ENCODE results near the gene MICAL3.
A peak's percentile ranks its signal among the peaks of the same experiment; 100 is the strongest.

Gene MICAL3

DNA sequence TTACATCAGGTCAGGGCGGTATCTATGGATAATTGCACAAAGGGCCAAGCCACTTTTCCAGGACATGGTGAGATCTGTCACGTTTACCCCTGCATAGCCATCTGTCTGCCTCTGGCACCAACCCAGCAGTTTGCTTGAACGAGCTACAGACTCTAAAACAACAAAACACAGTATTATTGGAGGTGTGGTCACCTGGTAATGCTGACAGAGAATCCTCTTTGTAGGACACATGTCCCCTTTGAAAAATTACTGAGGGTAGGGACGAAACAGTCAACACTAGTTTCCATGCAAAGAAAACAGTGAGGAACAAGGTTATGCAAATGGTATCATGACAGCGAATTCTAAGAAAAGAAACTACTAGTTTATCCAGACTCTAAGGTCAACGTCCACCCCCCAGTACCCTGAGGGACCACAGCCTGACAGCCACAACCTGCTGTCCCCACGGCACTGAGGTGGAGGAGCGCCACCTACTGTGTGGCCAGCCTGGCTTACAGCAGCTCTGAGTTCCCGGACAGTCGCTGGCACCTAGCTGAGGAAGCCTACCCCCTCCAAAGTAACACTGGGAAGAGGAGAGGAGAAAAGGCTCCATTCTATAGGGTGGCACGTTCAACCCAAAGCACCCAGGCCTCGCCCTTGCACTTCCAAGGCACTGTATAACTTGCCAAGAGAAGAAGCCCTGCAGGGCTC lies 132.7 kb downstream of the MICAL3 start:
- Histone ChIP-seq H3K27me3 (ENCODE audit: insufficient read depth, poor library complexity, severe bottlenecking) (no peaks in the 10 kb centered on the region), H3K27ac (replicated peaks) (no peak overlapping the region), H3K4me3 (replicated peaks; ENCODE audit: insufficient read depth, low read length) (no peak overlapping the region)
- no peak for DNase-seq (ENCODE audit: low read depth in 1 of 2, low spot score in 1 of 2)
- TF ChIP-seq SPI1 (IDR thresholded peaks at IDR 0.05; ENCODE audit: borderline replicate concordance, low read depth): no peak
- no peak for TF ChIP-seq GABPA (IDR thresholded peaks at IDR 0.05; ENCODE audit: low read depth)
- no peak for TF ChIP-seq POLR2AphosphoS5 (IDR thresholded peaks at IDR 0.05; ENCODE audit: low read depth)
- TF ChIP-seq, protein P1, sequence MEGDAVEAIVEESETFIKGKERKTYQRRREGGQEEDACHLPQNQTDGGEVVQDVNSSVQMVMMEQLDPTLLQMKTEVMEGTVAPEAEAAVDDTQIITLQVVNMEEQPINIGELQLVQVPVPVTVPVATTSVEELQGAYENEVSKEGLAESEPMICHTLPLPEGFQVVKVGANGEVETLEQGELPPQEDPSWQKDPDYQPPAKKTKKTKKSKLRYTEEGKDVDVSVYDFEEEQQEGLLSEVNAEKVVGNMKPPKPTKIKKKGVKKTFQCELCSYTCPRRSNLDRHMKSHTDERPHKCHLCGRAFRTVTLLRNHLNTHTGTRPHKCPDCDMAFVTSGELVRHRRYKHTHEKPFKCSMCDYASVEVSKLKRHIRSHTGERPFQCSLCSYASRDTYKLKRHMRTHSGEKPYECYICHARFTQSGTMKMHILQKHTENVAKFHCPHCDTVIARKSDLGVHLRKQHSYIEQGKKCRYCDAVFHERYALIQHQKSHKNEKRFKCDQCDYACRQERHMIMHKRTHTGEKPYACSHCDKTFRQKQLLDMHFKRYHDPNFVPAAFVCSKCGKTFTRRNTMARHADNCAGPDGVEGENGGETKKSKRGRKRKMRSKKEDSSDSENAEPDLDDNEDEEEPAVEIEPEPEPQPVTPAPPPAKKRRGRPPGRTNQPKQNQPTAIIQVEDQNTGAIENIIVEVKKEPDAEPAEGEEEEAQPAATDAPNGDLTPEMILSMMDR (IDR thresholded peaks at IDR 0.05; ENCODE audit: insufficient read depth, low read length): peak; percentile 57
- TF ChIP-seq, protein P2, sequence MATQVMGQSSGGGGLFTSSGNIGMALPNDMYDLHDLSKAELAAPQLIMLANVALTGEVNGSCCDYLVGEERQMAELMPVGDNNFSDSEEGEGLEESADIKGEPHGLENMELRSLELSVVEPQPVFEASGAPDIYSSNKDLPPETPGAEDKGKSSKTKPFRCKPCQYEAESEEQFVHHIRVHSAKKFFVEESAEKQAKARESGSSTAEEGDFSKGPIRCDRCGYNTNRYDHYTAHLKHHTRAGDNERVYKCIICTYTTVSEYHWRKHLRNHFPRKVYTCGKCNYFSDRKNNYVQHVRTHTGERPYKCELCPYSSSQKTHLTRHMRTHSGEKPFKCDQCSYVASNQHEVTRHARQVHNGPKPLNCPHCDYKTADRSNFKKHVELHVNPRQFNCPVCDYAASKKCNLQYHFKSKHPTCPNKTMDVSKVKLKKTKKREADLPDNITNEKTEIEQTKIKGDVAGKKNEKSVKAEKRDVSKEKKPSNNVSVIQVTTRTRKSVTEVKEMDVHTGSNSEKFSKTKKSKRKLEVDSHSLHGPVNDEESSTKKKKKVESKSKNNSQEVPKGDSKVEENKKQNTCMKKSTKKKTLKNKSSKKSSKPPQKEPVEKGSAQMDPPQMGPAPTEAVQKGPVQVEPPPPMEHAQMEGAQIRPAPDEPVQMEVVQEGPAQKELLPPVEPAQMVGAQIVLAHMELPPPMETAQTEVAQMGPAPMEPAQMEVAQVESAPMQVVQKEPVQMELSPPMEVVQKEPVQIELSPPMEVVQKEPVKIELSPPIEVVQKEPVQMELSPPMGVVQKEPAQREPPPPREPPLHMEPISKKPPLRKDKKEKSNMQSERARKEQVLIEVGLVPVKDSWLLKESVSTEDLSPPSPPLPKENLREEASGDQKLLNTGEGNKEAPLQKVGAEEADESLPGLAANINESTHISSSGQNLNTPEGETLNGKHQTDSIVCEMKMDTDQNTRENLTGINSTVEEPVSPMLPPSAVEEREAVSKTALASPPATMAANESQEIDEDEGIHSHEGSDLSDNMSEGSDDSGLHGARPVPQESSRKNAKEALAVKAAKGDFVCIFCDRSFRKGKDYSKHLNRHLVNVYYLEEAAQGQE (IDR thresholded peaks at IDR 0.05; ENCODE audit: insufficient replicate concordance, low read depth): no peak

GRCh38 chr22:17890892-17891291 lies 133.5 kb downstream of the MICAL3 start:
- Histone ChIP-seq H3K27ac (replicated peaks) (no peak overlapping the region), H3K27me3 (ENCODE audit: insufficient read depth, poor library complexity, severe bottlenecking) (no peaks in the 10 kb centered on the region), H3K4me3 (replicated peaks; ENCODE audit: insufficient read depth, low read length) (no peak overlapping the region)
- no peak for DNase-seq (ENCODE audit: low read depth in 1 of 2, low spot score in 1 of 2)
- TF ChIP-seq SPI1 (IDR thresholded peaks at IDR 0.05; ENCODE audit: borderline replicate concordance, low read depth): no peak
- no peak for TF ChIP-seq POLR2AphosphoS5 (IDR thresholded peaks at IDR 0.05; ENCODE audit: low read depth)
- TF ChIP-seq, protein P2 (IDR thresholded peaks at IDR 0.05; ENCODE audit: insufficient replicate concordance, low read depth): no peak
- TF ChIP-seq, protein P1 (IDR thresholded peaks at IDR 0.05; ENCODE audit: insufficient read depth, low read length): no peak
- no peak for TF ChIP-seq GABPA (IDR thresholded peaks at IDR 0.05; ENCODE audit: low read depth)

DNA sequence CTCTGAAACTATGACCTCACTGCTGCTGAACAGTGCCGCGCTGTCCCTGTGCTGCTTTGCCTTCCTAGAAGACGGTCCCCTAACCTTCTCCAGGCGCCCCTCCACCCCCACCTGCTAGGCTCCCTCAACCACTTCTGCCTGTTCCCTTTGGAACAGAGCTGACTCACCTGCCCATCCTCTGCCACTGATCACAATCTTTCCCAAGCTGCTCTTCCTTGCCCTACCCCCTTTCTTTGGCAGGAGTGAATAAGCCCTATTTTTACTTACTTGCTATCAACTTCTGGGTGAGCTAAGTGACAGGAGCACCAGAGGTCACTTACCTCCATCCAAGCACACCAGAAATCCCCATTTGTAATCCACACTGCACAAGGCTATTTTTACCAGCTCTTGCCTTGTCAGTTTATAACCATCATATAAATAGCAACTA lies 134.1 kb downstream of the MICAL3 start:
- no peak for TF ChIP-seq POLR2AphosphoS5 (IDR thresholded peaks at IDR 0.05; ENCODE audit: low read depth)
- H3K27ac ChIP-seq (replicated peaks): no peak overlapping the region
- no peaks in the 10 kb centered on the region for H3K27me3 ChIP-seq (ENCODE audit: insufficient read depth, poor library complexity, severe bottlenecking)
- no peak for DNase-seq (ENCODE audit: low read depth in 1 of 2, low spot score in 1 of 2)
- no peak overlapping the region for H3K4me3 ChIP-seq (replicated peaks; ENCODE audit: insufficient read depth, low read length)

GRCh38 chr22:17888855-17889254 lies 135.5 kb downstream of the MICAL3 start:
- DNase-seq (ENCODE audit: low read depth in 1 of 2, low spot score in 1 of 2): no peak
- Histone ChIP-seq H3K4me3 (replicated peaks; ENCODE audit: insufficient read depth, low read length) (no peak overlapping the region), H3K27ac (replicated peaks) (no peak overlapping the region), H3K27me3 (ENCODE audit: insufficient read depth, poor library complexity, severe bottlenecking) (no peaks in the 10 kb centered on the region)
- no peak for TF ChIP-seq SPI1 (IDR thresholded peaks at IDR 0.05; ENCODE audit: borderline replicate concordance, low read depth)
- no peak for TF ChIP-seq POLR2AphosphoS5 (IDR thresholded peaks at IDR 0.05; ENCODE audit: low read depth)

- Histone ChIP-seq H3K4me3 (replicated peaks; ENCODE audit: insufficient read depth, low read length) (no peak overlapping the region), H3K27ac (replicated peaks) (no peak overlapping the region), H3K27me3 (ENCODE audit: insufficient read depth, poor library complexity, severe bottlenecking) (no peaks in the 10 kb centered on the region)
- no peak for TF ChIP-seq GABPA (IDR thresholded peaks at IDR 0.05; ENCODE audit: low read depth)
- TF ChIP-seq POLR2AphosphoS5 (IDR thresholded peaks at IDR 0.05; ENCODE audit: low read depth): no peak
- TF ChIP-seq, protein P2 (IDR thresholded peaks at IDR 0.05; ENCODE audit: insufficient replicate concordance, low read depth): no peak
- TF ChIP-seq SPI1 (IDR thresholded peaks at IDR 0.05; ENCODE audit: borderline replicate concordance, low read depth): no peak
- TF ChIP-seq, protein P1 (IDR thresholded peaks at IDR 0.05; ENCODE audit: insufficient read depth, low read length): no peak
- no peak for DNase-seq (ENCODE audit: low read depth in 1 of 2, low spot score in 1 of 2)
These were observed 135.9 kb downstream of the MICAL3 start for GRCh38 chr22:17888439-17888838.
